HepG2 (cell line): ENCODE results near the gene KLF11. TPM values are rescaled to one million over a fixed set of nuclear protein-coding genes. Genes with fewer than 3 reads are reported as not detected.

Experiments
- ATAC-seq: fragments of 200-7000 bp; cut with Tn5 transposase; 3 replicates; pipeline ENCODE4 v1.9.1; 2020; ENCODE audit warnings: mild to moderate bottlenecking, moderate library complexity
- BruUV-seq: library from RNA; stranded (reverse); fragments of 400-500 nt; replicated peaks from 2 replicates; lab custom pipeline; 2021; lab: Mats Ljungman, UMichigan
- CTCF ChIA-PET: fragments of 300-600 bp; formaldehyde crosslinking; extraction: SDS; loops from one replicate; lab custom pipeline; 2021; ENCODE audit warnings: low total read pairs, inconsistent platforms, low intra/inter-chr PET ratio; lab: Yijun Ruan, JAX
- POLR2A ChIA-PET: fragments of 350-600 bp; sonication (Branson Sonifier 250); formaldehyde crosslinking; loops from one replicate; lab custom pipeline; 2020; ENCODE audit warnings: antibody characterized with exemption, inconsistent platforms; lab: Yijun Ruan, JAX
- DNase-seq: peaks from one replicate; pipeline ENCODE4 v3.0.0-alpha.2; 2015; ENCODE audit warnings: low spot score
- FAIRE-seq: peaks from 3 replicates; lab custom pipeline; 2011; peaks lifted over from hg19 to GRCh38; lab: Jason Lieb, UNC
- H2AFZ ChIP-seq: one replicate; pipeline ENCODE4 v1.6.1; 2011; ENCODE audit warnings: low read length, inconsistent platforms
- H3K27ac ChIP-seq: fragments of 300-600 bp; 3 replicates; pipeline ENCODE4 v1.8.0; 2011; ENCODE audit warnings: mixed run types, mild to moderate bottlenecking, mixed read lengths, low read length, inconsistent platforms; ENCODE audit not compliant: insufficient read depth; ENCODE audit errors: extremely low read length
- H3K27me3 ChIP-seq, 2 experiments: fragments of 200-600 bp in 1 of 2; 2 replicates in 1 of 2; 3 replicates in 1 of 2; pipeline versions ENCODE4 v1.6.0 to v1.8.0; 2011; ENCODE audit warnings: low read length in 2 of 2, mild to moderate bottlenecking in 2 of 2, moderate library complexity in 2 of 2, inconsistent platforms in 1 of 2; ENCODE audit not compliant: insufficient read depth in 2 of 2, control insufficient read depth in 1 of 2
- H3K36me3 ChIP-seq, 2 experiments: fragments of 200-600 bp in 1 of 2; replicated peaks in 1 of 2; 2 replicates in 1 of 2; 3 replicates in 1 of 2; pipeline versions ENCODE4 v1.5.1 to v1.8.0; 2011; ENCODE audit warnings: low read length in 2 of 2, inconsistent platforms in 1 of 2; ENCODE audit not compliant: insufficient read depth in 2 of 2, control insufficient read depth in 1 of 2
- H3K4me1 ChIP-seq: 2 replicates; pipeline ENCODE4 v1.5.1; 2012; ENCODE audit warnings: low read length, inconsistent platforms; ENCODE audit not compliant: insufficient read depth
- H3K4me2 ChIP-seq: 2 replicates; pipeline ENCODE4 v1.6.0; 2011; ENCODE audit warnings: low read depth, low read length, inconsistent platforms
- H3K4me3 ChIP-seq, 3 experiments: fragments of 200-600 bp in 1 of 3; sonication (generic), shearing (Covaris generic) in 1 of 3; replicated peaks in 1 of 3; 2 replicates each; pipeline ENCODE4 v1.5.1; 2011 to 2016; ENCODE audit warnings: low read length in 3 of 3, inconsistent platforms in 2 of 3, low read depth in 2 of 3, mild to moderate bottlenecking in 2 of 3, control low read depth in 1 of 3, mixed read lengths in 1 of 3; ENCODE audit not compliant: insufficient read depth in 1 of 3
- H3K79me2 ChIP-seq: one replicate; pipeline ENCODE4 v1.6.1; 2011; ENCODE audit warnings: low read length, inconsistent platforms; ENCODE audit not compliant: insufficient read depth
- H3K9ac ChIP-seq: 2 replicates; pipeline ENCODE4 v1.6.0; 2011; ENCODE audit warnings: mild to moderate bottlenecking, low read depth, low read length, inconsistent platforms; ENCODE audit not compliant: insufficient read depth
- H3K9me3 ChIP-seq: 2 replicates; pipeline ENCODE4 v1.5.1; 2012; ENCODE audit warnings: mild to moderate bottlenecking, low read length
- H4K20me1 ChIP-seq: 2 replicates; pipeline ENCODE4 v1.6.0; 2011; ENCODE audit warnings: inconsistent platforms, mild to moderate bottlenecking, low read length, moderate library complexity; ENCODE audit not compliant: insufficient read depth
- BRD4 ChIP-seq: sonication (generic); formaldehyde crosslinking; IDR thresholded peaks from 2 replicates; pipeline ENCODE4 v1.4.0; 2020; ENCODE audit warnings: missing genetic modification reagents
- CCDC6 ChIP-seq: sonication (generic); formaldehyde crosslinking; IDR thresholded peaks from 2 replicates; pipeline ENCODE4 v1.8.1; 2022; ENCODE audit warnings: mild to moderate bottlenecking, missing genetic modification reagents, moderate library complexity
- ISL2 ChIP-seq: sonication (generic); formaldehyde crosslinking; IDR thresholded peaks from 2 replicates; pipeline ENCODE4 v1.5.0; 2020; ENCODE audit warnings: missing genetic modification reagents
- JARID2 ChIP-seq: sonication (generic); formaldehyde crosslinking; IDR thresholded peaks from 2 replicates; pipeline ENCODE4 v1.8.1; 2023; ENCODE audit warnings: missing genetic modification reagents, inconsistent platforms; ENCODE audit not compliant: insufficient replicate concordance
- PAF1 ChIP-seq: IDR thresholded peaks from 2 replicates; pipeline ENCODE4 v1.6.1; 2016; ENCODE audit warnings: missing genetic modification reagents, missing compliant biosample characterization
- REPIN1 ChIP-seq: sonication (generic); formaldehyde crosslinking; IDR thresholded peaks from 2 replicates; pipeline ENCODE4 v1.8.0; 2022; ENCODE audit warnings: missing genetic modification reagents, low read depth, mild to moderate bottlenecking, borderline replicate concordance
- ZFP36L1 ChIP-seq: sonication (generic); formaldehyde crosslinking; IDR thresholded peaks from 2 replicates; pipeline ENCODE4 v1.8.0; 2022; ENCODE audit warnings: mild to moderate bottlenecking, missing genetic modification reagents, moderate library complexity
- ZNF274 ChIP-seq: sonication (generic); formaldehyde crosslinking; IDR thresholded peaks from 2 replicates; pipeline ENCODE4 v1.5.1; 2020; ENCODE audit warnings: mild to moderate bottlenecking, missing genetic modification reagents
- ZNF572 ChIP-seq: sonication (generic); formaldehyde crosslinking; IDR thresholded peaks from 2 replicates; pipeline ENCODE4 v1.5.1; 2020; ENCODE audit warnings: mild to moderate bottlenecking, missing genetic modification reagents
- WGBS: methylation state at CpG from one replicate; pipeline ENCODE4 v1.1.6; 2017; ENCODE audit warnings: low lambda C conversion rate; 5-methylcytosine and 5-hydroxymethylcytosine counted together
- in situ Hi-C: cut with HindIII; loops from 2 replicates; pipeline ENCODE4 v1.10.0; 2017; ENCODE audit warnings: low pct_unique_long_range_greater_than_20kb; ENCODE audit not compliant: extremely low pct_ligation_motif_present
- intact Hi-C: fragments of 100-400 bp; cut with micrococcal nuclease; formaldehyde crosslinking; loops from one replicate; pipeline ENCODE4 v1.10.0; 2022; ENCODE audit not compliant: unreplicated experiment
- polyA plus RNA-seq, 8 experiments: library from polyadenylated mRNA; depleted of rRNA in 3 of 8; stranded (reverse) in 7 of 8; unstranded in 1 of 8; fragments of >200 nt; fragmentation: Illumina TruSeq in 4 of 8; extraction: Trizol in 4 of 8; gene quantifications; 2 replicates each; pipeline versions ENCODE4 v1.2.1 to v1.2.3, GENCODE V29; 2011 to 2016; ENCODE audit warnings: low read depth in 4 of 8, missing spikeins in 1 of 8, mixed read lengths in 1 of 8; ENCODE audit not compliant: insufficient read depth in 1 of 8
- total RNA-seq, 5 experiments: library from RNA; depleted of rRNA; stranded (reverse); fragments of >200 nt; fragmentation: Illumina TruSeq; extraction: Trizol; gene quantifications; 2 replicates each; pipeline ENCODE4 v1.2.3, GENCODE V29; 2016; ENCODE audit warnings: low read depth in 1 of 5
- TF ChIP-seq, protein P1 (sequence below): sonication (generic); IDR thresholded peaks from 2 replicates; pipeline ENCODE4 v1.6.1; 2016; ENCODE audit warnings: low read depth, borderline replicate concordance
- TF ChIP-seq, protein P2 (sequence below): sonication (generic); formaldehyde crosslinking; IDR thresholded peaks from 2 replicates; pipeline ENCODE4 v1.4.0; 2020; ENCODE audit warnings: missing genetic modification reagents
- TF ChIP-seq, protein P3 (sequence below): sonication (generic); formaldehyde crosslinking; IDR thresholded peaks from 2 replicates; pipeline ENCODE4 v1.4.0; 2020; ENCODE audit warnings: missing genetic modification reagents
- TF ChIP-seq, protein P4 (sequence below): sonication (generic); formaldehyde crosslinking; IDR thresholded peaks from 2 replicates; pipeline ENCODE4 v1.4.0; 2020; ENCODE audit warnings: low read depth, missing genetic modification reagents

Gene KLF11
- total and polyA plus RNA-seq, 2 of the 13 experiments (the other 11 are each of a cell fraction or from before 2014, with no cell fraction given): 2.5 to 11.8 TPM

DNA sequence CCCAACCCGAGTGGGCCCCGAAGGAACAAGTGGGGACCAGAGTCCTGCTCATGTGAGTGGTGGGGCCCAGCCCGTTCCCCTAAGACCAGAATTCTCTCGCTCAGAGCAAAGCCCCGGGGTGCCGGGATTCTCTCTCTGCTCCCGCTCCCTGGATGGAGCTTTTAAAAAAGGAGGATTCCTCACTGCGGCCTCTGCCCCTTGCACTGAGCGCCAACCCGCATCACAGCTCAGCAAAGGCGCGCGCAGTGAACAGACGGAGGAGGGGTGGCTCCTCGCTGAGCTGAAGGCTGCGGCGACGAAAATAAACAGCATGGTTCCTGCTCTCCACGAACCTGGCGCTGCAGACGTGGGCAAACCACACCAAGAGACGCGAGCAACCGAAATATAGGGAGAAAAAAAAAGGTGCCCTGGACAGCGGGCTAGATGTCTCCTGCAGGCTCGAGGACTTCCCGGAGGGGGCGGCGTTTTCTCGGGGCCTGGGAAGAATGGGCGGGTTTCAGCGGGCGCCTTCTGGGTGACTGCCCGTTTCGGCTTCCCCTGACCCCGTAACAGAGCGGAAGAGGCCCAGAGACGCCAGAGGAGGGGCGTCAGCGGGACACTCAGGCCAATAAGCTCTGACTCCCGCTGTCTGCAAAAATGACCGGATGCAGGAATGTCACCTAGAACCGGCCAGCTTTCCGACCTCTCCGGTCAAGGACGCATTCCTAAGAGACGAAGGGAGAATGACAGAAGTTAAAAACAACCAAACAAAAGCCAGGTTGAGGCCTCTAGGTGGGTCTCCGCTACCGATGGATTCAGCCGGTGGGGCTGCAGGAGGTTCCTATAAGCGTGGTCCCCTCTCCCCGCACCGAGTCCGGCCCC lies 819 bp upstream of the KLF11 start (continued):
- TF ChIP-seq PAF1 (CRISPR knock-in tag): no peak
- TF ChIP-seq ZNF572 (CRISPR knock-in tag): no peak
- TF ChIP-seq JARID2 (CRISPR knock-in tag): no peak
- no peak for TF ChIP-seq CCDC6 (CRISPR knock-in tag)
- TF ChIP-seq ISL2: 0 out of 2 replicates have a peak, but pooled peaks have one; percentile 6
- peak; percentile 17; the same call in 1 of the 2 replicates for TF ChIP-seq ZNF274
- TF ChIP-seq, protein P1, sequence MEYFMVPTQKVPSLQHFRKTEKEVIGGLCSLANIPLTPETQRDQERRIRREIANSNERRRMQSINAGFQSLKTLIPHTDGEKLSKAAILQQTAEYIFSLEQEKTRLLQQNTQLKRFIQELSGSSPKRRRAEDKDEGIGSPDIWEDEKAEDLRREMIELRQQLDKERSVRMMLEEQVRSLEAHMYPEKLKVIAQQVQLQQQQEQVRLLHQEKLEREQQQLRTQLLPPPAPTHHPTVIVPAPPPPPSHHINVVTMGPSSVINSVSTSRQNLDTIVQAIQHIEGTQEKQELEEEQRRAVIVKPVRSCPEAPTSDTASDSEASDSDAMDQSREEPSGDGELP: no peak

DNA sequence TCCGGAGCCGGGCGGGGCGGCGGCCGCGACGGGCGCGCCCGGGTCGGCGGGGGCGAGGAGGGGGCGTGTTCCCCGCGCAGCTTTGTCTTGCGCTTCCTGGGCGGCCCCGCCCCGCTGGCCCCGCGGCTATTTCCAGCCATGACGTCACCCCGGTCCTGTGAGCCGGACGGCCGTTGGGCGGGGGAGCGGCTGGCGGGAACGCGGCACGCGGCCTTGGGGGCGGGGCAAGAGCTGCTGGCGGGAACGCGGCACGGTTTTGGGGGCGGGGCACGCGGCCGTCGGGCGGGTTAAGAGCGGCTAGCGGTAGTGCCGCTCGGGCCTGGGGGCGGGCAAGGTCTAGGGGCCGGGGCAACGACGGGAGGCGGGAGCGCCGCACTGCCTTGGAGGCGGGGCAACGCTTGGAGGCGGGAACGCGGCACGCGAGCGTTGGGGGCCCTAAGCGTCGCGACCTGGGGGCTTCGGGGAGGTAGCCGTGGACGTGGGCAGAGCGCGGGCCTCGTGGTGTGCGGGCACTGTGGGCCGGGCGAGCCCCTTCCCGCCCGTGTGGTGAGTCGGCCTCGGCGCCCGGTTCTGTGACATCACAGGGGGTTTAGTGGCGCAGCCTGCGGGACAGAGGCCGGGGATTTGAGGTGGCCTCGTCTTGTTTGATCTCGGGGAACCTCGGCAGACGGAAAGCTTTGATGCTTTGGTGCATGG lies 704 bp downstream of the KLF11 start:
- H3K27me3 ChIP-seq: peaks cover 5 to 27% of the 10 kb centered on the region in 2 experiments; a peak in 4 of 5 replicates
- peak overlapping the region in 2 of 3 experiments; percentile 48 to 63; a peak in 4 of 6 replicates for H3K4me3 ChIP-seq
- peak overlapping the region; percentile 63 for H3K4me2 ChIP-seq
- H3K9ac ChIP-seq: peak overlapping the region; percentile 68
- peaks cover 52% of the 10 kb centered on the region for H3K4me1 ChIP-seq
- ATAC-seq (peak; percentile 10), FAIRE-seq (no peak), DNase-seq (peak; percentile 64)
- no peak overlapping the region for H2AFZ ChIP-seq
- intact Hi-C loops: no loop called here
- POLR2A ChIA-PET: interaction anchor here (0.6 to 2.2 kb wide), 9 partner anchors 13 to 413 kb away, joined by 3 to 18 read pairs (median 3); partner anchors contain the start of genes HPCAL1, TAF1B and YWHAQ
- H3K9me3 ChIP-seq: no peaks in the 10 kb centered on the region
- CTCF ChIA-PET: no interaction called here
- no peak overlapping the region for H3K27ac ChIP-seq
- 59% methylated on average over 63 of the region's 90 CpGs for WGBS
- no TSS peak for BruUV-seq
- H3K79me2 ChIP-seq: no peaks in the 10 kb centered on the region
- in situ Hi-C loops: no loop called here
- peaks cover 3 to 12% of the 10 kb centered on the region in 2 experiments; a peak in 3 of 5 replicates for H3K36me3 ChIP-seq
- H4K20me1 ChIP-seq: peaks cover 9% of the 10 kb centered on the region; the same call in 1 of the 2 replicates
- TF ChIP-seq, protein P2, sequence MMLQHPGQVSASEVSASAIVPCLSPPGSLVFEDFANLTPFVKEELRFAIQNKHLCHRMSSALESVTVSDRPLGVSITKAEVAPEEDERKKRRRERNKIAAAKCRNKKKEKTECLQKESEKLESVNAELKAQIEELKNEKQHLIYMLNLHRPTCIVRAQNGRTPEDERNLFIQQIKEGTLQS (CRISPR knock-in tag): peak; percentile 75; the same call in 1 of the 2 replicates
- peak; percentile 77 for TF ChIP-seq REPIN1 (CRISPR knock-in tag)
- no peak for TF ChIP-seq BRD4 (CRISPR knock-in tag)
- TF ChIP-seq, protein P3, sequence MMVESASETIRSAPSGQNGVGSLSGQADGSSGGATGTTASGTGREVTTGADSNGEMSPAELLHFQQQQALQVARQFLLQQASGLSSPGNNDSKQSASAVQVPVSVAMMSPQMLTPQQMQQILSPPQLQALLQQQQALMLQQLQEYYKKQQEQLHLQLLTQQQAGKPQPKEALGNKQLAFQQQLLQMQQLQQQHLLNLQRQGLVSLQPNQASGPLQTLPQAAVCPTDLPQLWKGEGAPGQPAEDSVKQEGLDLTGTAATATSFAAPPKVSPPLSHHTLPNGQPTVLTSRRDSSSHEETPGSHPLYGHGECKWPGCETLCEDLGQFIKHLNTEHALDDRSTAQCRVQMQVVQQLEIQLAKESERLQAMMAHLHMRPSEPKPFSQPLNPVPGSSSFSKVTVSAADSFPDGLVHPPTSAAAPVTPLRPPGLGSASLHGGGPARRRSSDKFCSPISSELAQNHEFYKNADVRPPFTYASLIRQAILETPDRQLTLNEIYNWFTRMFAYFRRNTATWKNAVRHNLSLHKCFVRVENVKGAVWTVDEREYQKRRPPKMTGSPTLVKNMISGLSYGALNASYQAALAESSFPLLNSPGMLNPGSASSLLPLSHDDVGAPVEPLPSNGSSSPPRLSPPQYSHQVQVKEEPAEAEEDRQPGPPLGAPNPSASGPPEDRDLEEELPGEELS (CRISPR knock-in tag): 0 out of 2 replicates have a peak, but pooled peaks have one; percentile 11
- TF ChIP-seq ZFP36L1 (CRISPR knock-in tag): 0 out of 2 replicates have a peak, but pooled peaks have one; percentile 80
- TF ChIP-seq, protein P4, sequence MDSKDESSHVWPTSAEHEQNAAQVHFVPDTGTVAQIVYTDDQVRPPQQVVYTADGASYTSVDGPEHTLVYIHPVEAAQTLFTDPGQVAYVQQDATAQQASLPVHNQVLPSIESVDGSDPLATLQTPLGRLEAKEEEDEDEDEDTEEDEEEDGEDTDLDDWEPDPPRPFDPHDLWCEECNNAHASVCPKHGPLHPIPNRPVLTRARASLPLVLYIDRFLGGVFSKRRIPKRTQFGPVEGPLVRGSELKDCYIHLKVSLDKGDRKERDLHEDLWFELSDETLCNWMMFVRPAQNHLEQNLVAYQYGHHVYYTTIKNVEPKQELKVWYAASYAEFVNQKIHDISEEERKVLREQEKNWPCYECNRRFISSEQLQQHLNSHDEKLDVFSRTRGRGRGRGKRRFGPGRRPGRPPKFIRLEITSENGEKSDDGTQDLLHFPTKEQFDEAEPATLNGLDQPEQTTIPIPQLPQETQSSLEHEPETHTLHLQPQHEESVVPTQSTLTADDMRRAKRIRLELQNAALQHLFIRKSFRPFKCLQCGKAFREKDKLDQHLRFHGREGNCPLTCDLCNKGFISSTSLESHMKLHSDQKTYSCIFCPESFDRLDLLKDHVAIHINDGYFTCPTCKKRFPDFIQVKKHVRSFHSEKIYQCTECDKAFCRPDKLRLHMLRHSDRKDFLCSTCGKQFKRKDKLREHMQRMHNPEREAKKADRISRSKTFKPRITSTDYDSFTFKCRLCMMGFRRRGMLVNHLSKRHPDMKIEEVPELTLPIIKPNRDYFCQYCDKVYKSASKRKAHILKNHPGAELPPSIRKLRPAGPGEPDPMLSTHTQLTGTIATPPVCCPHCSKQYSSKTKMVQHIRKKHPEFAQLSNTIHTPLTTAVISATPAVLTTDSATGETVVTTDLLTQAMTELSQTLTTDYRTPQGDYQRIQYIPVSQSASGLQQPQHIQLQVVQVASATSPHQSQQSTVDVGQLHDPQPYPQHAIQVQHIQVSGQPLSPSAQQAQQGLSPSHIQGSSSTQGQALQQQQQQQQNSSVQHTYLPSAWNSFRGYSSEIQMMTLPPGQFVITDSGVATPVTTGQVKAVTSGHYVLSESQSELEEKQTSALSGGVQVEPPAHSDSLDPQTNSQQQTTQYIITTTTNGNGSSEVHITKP (CRISPR knock-in tag): no peak
